Lung (tissue), 12 donors: ENCODE measurements around the gene UBASH3B. TPM values are rescaled to one million over a fixed set of nuclear protein-coding genes. Genes with fewer than 3 reads are reported as not detected.
A peak's percentile ranks its signal among the peaks of the same experiment; 100 is the strongest.

Experiments
- ATAC-seq: fragments of 200-7000 bp; cut with Tn5 transposase; one replicate; pipeline ENCODE4 v1.9.1; 2020; ENCODE audit warnings: moderate number of reproducible peaks; ENCODE audit not compliant: insufficient read depth, low FRiP score
- DNase-seq, 3 donors: peaks; one replicate each; pipeline ENCODE4 v3.0.0-alpha.2; 2013 to 2017
- H3K27ac ChIP-seq, 2 donors: one replicate each; pipeline ENCODE4 v1.5.1; 2013; ENCODE audit warnings: mild to moderate bottlenecking in 2 of 2, moderate library complexity in 2 of 2, control low read depth in 1 of 2, inconsistent platforms in 1 of 2, low read depth in 1 of 2, low read length in 1 of 2
- H3K27me3 ChIP-seq, 3 donors: one replicate each; pipeline ENCODE4 v1.5.1; 2013; ENCODE audit warnings: low read length in 2 of 3; ENCODE audit not compliant: control insufficient read depth in 3 of 3, insufficient read depth in 3 of 3
- H3K36me3 ChIP-seq, 4 donors: one replicate each; pipeline ENCODE4 v1.5.1; 2013; ENCODE audit warnings: low read length in 4 of 4, mild to moderate bottlenecking in 1 of 4, moderate library complexity in 1 of 4; ENCODE audit not compliant: control insufficient read depth in 4 of 4, insufficient read depth in 4 of 4
- H3K4me1 ChIP-seq, 5 donors: one replicate each; pipeline ENCODE4 v1.5.1; 2013; ENCODE audit warnings: low read length in 5 of 5, mild to moderate bottlenecking in 2 of 5, moderate library complexity in 1 of 5; ENCODE audit not compliant: control insufficient read depth in 5 of 5, insufficient read depth in 5 of 5
- H3K4me3 ChIP-seq: one replicate; pipeline ENCODE4 v1.5.1; 2013; ENCODE audit warnings: mild to moderate bottlenecking, control low read depth, moderate library complexity
- H3K9ac ChIP-seq, 2 donors: one replicate each; pipeline ENCODE4 v1.5.1; 2013; ENCODE audit warnings: low read length in 2 of 2, control low read depth in 1 of 2; ENCODE audit not compliant: insufficient read depth in 1 of 2
- H3K9me3 ChIP-seq, 4 donors: one replicate each; pipeline ENCODE4 v1.5.1; 2013; ENCODE audit warnings: low read length in 3 of 4, mild to moderate bottlenecking in 1 of 4, moderate library complexity in 1 of 4; ENCODE audit not compliant: control insufficient read depth in 4 of 4, insufficient read depth in 3 of 4
- CTCF ChIP-seq: IDR thresholded peaks from 2 replicates; pipeline ENCODE4 v1.5.1; 2012; ENCODE audit warnings: mild to moderate bottlenecking; ENCODE audit errors: control extremely low read depth, extremely low read depth
- WGBS, 2 donors: extraction: QIAGEN DNeasy Blood & Tissue Kit; methylation state at CpG; one replicate each; pipeline ENCODE4 v1.1.7; 2013; 5-methylcytosine and 5-hydroxymethylcytosine counted together
- polyA plus RNA-seq, 2 donors: library from polyadenylated mRNA; stranded (reverse); fragments of 200-250 nt; gene quantifications; one replicate each; pipeline ENCODE4 v1.2.1, GENCODE V29; 2013
- total RNA-seq, 2 donors: library from RNA; depleted of rRNA in 1 of 2; stranded (reverse); fragments of >200 nt in 1 of 2; gene quantifications; one replicate each; pipeline ENCODE4 v1.2.1, GENCODE V29; 2014 to 2021
- donor health status: control.
- donor health status: control.
- donor health status: Bipolar disorder and iron deficiency.
- donor health status: healthy.
- donor health status: DM: yes; HTN: yes; CAD: no.

The UBASH3B gene
- total and polyA plus RNA-seq, 4 donors = 5.8 to 51.2 (median 12.4) TPM

- Histone ChIP-seq H3K36me3 (no peaks in the 10 kb centered on the region), H3K4me1 (peaks cover 0 to 25% (median 13%) of the 10 kb centered on the region in 5 donors), H3K9ac (no peak overlapping the region), H3K27me3 (no peaks in the 10 kb centered on the region), H3K4me3 (no peak overlapping the region), H3K27ac (no peak overlapping the region), H3K9me3 (peaks cover 0 to 3% (median 0%) of the 10 kb centered on the region in 4 donors)
- WGBS, 2 donors = 71 to 73% methylated on average over 11 of the region's 11 CpGs
- peak in 1 of 3 donors; percentile 54 for DNase-seq
- TF ChIP-seq CTCF = no peak
- ATAC-seq = no peak
Observed at GRCh38 chr11:122742301-122743018, 86.9 kb downstream of the UBASH3B start.

GRCh38 chr11:122743097-122743741 is 87.7 kb downstream of the UBASH3B start:
- H3K4me1 ChIP-seq = peaks cover 0 to 29% (median 15%) of the 10 kb centered on the region in 5 donors
- 91% methylated on average over 6 of the region's 6 CpGs for WGBS, 2 donors

GRCh38 chr11:122743949-122744348 is 88.4 kb downstream of the UBASH3B start:
- DNase-seq (peak in 1 of 3 donors; percentile 40), ATAC-seq (no peak)
- H3K27ac ChIP-seq = peak overlapping the region in 1 of 2 donors; percentile 37
- 21 to 64% methylated on average over 6 of the region's 6 CpGs for WGBS, 2 donors
- no peaks in the 10 kb centered on the region for H3K27me3 ChIP-seq
- peaks cover 0 to 34% (median 15%) of the 10 kb centered on the region in 5 donors for H3K4me1 ChIP-seq
- no peak overlapping the region for H3K4me3 ChIP-seq
- H3K9me3 ChIP-seq = peaks cover 0 to 3% (median 0%) of the 10 kb centered on the region in 4 donors
- no peak overlapping the region for H3K9ac ChIP-seq
- no peaks in the 10 kb centered on the region for H3K36me3 ChIP-seq
- no peak for TF ChIP-seq CTCF

More at GRCh38 chr11:122743097-122743741, 87.7 kb downstream of the UBASH3B start:
- no peak overlapping the region for H3K4me3 ChIP-seq
- H3K27ac ChIP-seq = no peak overlapping the region
- no peak for ATAC-seq
- no peaks in the 10 kb centered on the region for H3K27me3 ChIP-seq
- DNase-seq = no peak
- no peak for TF ChIP-seq CTCF
- no peak overlapping the region for H3K9ac ChIP-seq
- H3K36me3 ChIP-seq = no peaks in the 10 kb centered on the region
- peaks cover 0 to 3% (median 0%) of the 10 kb centered on the region in 4 donors for H3K9me3 ChIP-seq
